ENCODE results near the gene MRPL58.
"Not testable (repeated sequence)": the region's sequence is repeated elsewhere in the genome, so short reads cannot be mapped to it uniquely, and the experiment has no call there.

Gene MRPL58

GRCh38 chr17:75013092-75013559 lies 656 bp downstream of the MRPL58 start:
- no peak for DNase-seq (ENCODE audit: low read depth)

GRCh38 chr17:75019146-75019545 lies 6.7 kb downstream of the MRPL58 start:
- DNase-seq (ENCODE audit: low read depth) = no peak

GRCh38 chr17:75019710-75020109 lies 7.2 kb downstream of the MRPL58 start:
- DNase-seq (ENCODE audit: low read depth) = no peak

GRCh38 chr17:75020331-75021110 lies 8.1 kb downstream of the MRPL58 start:
- no peak for DNase-seq (ENCODE audit: low read depth)

GRCh38 chr17:75024686-75025397 lies 12.4 kb downstream of the MRPL58 start:
- DNase-seq (ENCODE audit: low read depth) = no peak

- not testable (repeated sequence) for DNase-seq (ENCODE audit: low read depth)
Measured at GRCh38 chr17:75025398-75025734, 12.9 kb downstream of the MRPL58 start.

- not testable (repeated sequence) for DNase-seq (ENCODE audit: low read depth)
Measured at GRCh38 chr17:75026650-75027049, 14.2 kb downstream of the MRPL58 start.

- DNase-seq (ENCODE audit: low read depth) = no peak
Measured at GRCh38 chr17:75030161-75030560, 17.7 kb downstream of the MRPL58 start.

GRCh38 chr17:75031972-75032719 lies 19.7 kb downstream of the MRPL58 start:
- DNase-seq (ENCODE audit: low read depth) = peak; percentile 77

GRCh38 chr17:75032720-75033280 lies 20.3 kb downstream of the MRPL58 start:
- DNase-seq (ENCODE audit: low read depth) = no peak

GRCh38 chr17:75033346-75034235 lies 21.1 kb downstream of the MRPL58 start:
- peak; percentile 89 for DNase-seq (ENCODE audit: low read depth)

- DNase-seq (ENCODE audit: low read depth) = peak; percentile 79
Measured at GRCh38 chr17:75034236-75034908, 21.9 kb downstream of the MRPL58 start.

- peak; percentile 43 for DNase-seq (ENCODE audit: low read depth)
Measured at GRCh38 chr17:75036643-75037268, 24.3 kb downstream of the MRPL58 start.

- DNase-seq (ENCODE audit: low read depth) = no peak
Measured at GRCh38 chr17:75039238-75039637, 26.8 kb downstream of the MRPL58 start.

GRCh38 chr17:75041656-75042280 lies 29.3 kb downstream of the MRPL58 start:
- no peak for DNase-seq (ENCODE audit: low read depth)

GRCh38 chr17:75043789-75044188 lies 31.3 kb downstream of the MRPL58 start:
- not testable (repeated sequence) for DNase-seq (ENCODE audit: low read depth)

- DNase-seq (ENCODE audit: low read depth) = no peak
Measured at GRCh38 chr17:75044716-75045115, 32.2 kb downstream of the MRPL58 start.

GRCh38 chr17:75045946-75046406 lies 33.5 kb downstream of the MRPL58 start:
- DNase-seq (ENCODE audit: low read depth) = not testable (repeated sequence)

- peak; percentile 98 for DNase-seq (ENCODE audit: low read depth)
Measured at GRCh38 chr17:75046407-75047289, 34.2 kb downstream of the MRPL58 start, which contains the start of the genes ATP5PD and KCTD2. Gene ATP5PD (minus strand): TSS chr17:75046969. CDS start chr17:75042650, 4,319 bp downstream. Gene KCTD2 (plus strand): TSS chr17:75047225. CDS start chr17:75047251, 26 bp downstream.
